ENCODE data around the gene IL10RB.
"Not testable (repeated sequence)": the region's sequence is repeated elsewhere in the genome, so short reads cannot be mapped to it uniquely, and the experiment has no call there.

The IL10RB gene

DNA sequence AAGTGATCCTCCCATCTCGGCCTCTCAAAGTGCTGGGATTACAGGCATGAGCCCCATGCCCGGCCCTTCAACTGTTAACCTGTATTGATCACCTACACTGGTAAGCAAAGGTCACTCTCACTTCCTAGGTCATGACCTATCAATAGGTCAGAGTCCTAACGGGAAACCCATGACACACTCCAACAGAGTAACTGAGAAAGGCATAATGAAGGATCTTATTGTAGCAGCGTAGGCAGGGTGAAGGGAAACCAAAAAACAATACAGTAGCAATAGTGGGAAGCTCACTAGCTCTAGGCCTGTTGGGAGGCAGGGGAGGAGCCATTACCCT is 39.1 kb downstream of the IL10RB start:
- no peak for DNase-seq

DNA sequence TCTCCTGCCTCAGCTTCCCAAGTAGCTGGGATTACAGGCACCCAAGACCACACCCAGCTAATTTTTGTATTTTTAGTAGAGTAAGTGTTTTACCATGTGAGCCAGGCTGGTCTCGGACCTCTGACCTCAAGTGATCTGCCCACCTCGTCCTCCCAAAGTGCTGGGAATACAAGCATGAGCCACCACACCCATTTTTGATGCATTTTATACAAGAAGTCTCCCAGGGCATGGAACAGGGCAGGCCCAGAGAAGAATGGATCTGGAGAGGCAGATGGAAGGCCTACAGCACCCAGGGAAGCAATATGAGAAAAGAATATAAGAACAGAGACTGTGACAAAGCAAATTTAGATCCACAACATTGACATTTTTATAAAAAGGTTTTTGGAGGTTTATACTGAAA is 39.8 kb downstream of the IL10RB start:
- DNase-seq, result no peak

DNA sequence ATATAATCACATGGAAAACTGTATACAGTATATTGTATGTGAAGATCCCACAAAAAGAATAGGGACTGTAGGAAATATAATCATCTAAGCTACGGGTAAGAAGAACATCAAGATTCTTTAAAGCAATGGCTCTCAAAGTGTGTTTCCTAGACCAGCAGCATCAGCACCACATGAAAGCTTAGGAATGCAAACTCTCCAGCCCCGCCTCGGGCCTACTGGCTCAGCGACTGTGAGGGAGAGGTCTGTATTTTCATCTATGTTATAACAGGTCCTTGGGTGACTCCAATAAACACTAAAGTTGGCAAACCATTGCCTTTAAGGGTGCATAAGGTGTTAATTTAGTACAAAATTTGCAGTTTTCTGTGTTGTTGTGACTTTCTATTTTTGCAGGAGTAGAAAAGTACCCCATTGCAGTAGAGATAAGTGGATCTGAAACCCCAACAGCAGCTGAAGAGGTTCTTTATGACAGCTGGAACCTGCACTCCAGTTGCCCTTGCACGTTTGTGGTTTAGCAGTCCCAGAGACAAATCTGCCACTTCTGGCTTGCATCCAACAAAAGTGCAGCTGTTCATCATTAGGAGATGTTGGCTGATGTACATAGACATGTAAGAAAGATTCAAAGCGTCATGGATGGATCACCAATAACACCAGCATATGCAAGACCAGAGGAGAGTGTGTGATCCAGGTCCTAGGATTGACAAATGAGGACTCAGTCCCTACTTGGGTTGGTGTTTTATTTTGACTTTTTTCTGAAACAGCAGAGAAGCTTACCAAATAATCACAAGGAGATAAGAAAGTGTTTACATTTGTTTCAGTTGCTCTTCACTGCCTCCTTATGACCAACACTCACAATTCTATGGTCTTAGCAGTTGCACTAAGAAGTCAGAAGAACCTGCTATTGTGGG is 42.7 kb downstream of the IL10RB start:
- no peak for DNase-seq

DNA sequence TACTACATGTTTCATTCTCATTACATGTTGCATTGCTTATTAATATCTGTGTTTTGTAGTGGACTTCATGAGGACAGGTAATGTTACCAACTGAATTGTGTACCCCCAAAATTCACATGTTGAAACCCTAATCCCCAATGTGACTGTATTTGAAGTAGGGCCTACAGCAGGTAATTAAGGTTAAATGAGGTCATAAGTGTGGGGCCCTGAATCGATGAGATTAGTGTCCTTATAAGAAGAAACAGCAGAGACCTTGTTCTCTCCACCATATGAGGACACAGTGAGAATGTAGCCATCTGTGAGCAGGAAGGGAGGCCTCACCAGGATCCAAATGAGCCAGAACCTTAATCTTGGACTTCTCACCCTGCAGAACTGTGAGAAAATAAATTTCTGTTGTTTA is 43.6 kb downstream of the IL10RB start:
- DNase-seq, result no peak

DNA sequence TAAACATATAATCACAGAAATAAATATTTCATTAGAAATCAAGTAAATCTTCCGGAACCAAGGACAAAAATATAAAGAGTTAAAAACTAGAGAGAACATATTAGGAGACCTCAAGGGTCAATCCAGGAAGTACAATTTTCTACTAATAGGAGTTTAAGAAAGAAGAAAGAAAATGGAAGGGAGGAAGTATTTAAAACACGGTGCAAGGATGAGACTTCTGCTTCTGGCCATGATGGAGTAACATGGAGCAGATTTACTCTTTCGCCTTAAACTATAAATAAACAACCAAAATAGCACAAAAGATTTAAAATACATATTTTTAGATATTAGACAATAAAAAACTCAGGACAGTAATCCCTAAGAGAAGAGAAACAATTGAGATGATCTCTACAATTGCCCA is 46.0 kb downstream of the IL10RB start:
- DNase-seq, result no peak

DNA sequence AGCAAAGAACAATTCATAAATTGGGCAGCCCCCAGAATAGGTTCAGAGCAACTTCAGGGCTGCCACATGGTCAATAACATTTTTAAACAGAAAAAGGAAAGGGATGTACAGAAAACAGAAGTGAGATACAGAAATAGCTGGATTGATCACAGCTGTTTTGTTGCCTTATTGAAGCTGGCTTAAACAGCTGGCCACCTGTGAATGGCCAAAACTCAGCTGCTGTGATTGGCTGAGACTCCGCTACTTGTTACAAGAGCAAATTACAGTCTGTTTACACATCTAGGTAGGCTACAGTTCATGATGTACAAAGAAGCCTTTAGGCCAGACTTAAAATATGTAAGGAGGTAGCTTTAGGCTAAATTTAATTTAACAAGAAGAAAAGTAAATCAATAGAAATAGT is 47.0 kb downstream of the IL10RB start:
- DNase-seq, result no peak

DNA sequence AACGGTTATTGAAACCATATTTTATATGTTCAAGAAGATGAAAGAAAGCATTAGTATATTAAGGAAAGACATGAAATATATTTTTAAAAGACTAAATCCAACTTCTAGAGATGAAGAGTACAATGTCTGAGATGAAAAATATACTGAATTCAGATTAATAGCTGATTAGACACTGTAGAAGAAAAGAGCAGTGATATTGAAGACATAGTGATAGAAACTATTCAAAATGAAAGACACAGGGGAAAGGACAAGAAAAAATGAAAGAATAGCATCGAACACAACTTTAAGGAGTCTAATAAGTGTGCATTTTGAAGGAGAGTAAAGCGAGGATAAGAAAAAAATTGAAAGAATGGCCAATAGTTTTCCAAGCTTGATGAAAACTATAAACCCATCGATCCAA is 47.4 kb downstream of the IL10RB start:
- no peak for DNase-seq

DNA sequence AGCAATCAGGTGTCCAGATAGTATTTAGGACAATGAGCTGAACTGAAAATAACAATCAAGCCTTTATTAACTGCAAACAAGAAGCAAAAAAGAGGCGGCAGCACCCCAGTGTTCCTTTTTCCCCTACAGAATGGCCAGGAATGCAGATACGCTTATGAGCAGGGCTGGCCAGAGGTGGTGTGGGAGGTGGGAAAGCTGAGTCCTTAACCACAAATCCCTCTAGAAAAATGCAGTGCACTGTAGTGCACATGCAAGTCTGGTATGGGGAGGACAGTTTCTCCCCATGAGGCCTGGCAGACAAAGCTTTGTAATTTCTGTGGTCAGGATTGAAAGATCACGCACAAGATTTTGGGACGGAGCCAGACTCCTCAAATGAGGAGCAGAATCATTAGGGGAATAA is 47.9 kb downstream of the IL10RB start:
- no peak for DNase-seq

DNA sequence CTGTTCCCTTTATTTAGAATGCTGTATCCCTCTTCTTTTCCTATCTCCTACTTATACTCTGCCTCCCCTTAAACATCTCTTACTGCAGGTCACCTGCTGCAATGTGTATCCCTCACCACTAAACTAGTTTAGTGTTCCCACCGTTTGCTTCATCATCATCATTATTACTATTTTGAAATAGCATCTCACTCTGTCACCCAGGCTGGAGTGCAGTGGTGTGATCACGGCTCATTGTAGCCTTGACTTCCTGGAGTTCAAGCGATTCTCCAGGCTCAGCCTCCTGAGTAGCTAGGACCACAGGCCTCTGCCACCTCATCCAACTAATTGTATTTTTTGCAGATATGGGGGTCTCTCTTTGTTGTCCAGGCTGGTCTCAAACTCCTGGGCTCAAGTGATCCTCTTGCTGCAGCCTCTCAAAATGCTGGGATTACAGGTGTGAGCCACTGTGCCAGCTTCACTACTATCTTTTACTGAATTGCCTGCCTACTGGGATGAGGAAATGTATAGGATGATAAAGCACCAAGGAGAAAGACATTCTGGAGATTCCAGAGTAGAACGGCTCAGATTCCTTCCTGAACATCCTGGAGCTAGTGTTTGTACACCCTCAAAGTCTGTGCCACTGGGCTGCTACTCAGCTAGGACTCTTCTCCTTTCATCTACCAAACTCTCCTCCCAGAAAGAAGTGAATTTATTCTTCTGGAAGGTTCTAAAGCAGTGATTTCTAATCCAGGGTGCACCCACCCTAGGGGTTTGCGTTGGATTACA is 50.0 kb downstream of the IL10RB start:
- no peak for DNase-seq

DNA sequence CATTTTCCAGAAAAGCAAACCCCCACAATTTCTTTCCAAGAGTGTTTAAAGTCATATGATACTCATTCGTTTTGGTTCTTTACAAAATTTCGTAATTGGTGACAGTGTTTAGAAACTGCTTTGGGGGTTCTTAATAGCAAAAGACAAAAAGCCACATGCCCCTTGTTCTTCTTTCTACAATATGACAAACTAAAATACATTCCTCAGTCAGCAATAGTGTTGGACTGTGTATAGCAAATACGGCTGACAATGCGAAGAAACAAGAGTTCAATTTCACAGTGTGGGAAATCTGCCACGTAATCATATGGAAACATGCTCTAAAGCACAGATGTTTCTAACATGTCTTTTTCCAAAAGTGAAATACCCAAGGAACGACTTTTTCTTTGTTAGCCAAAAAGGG is 51.0 kb downstream of the IL10RB start:
- DNase-seq, result no peak

DNA sequence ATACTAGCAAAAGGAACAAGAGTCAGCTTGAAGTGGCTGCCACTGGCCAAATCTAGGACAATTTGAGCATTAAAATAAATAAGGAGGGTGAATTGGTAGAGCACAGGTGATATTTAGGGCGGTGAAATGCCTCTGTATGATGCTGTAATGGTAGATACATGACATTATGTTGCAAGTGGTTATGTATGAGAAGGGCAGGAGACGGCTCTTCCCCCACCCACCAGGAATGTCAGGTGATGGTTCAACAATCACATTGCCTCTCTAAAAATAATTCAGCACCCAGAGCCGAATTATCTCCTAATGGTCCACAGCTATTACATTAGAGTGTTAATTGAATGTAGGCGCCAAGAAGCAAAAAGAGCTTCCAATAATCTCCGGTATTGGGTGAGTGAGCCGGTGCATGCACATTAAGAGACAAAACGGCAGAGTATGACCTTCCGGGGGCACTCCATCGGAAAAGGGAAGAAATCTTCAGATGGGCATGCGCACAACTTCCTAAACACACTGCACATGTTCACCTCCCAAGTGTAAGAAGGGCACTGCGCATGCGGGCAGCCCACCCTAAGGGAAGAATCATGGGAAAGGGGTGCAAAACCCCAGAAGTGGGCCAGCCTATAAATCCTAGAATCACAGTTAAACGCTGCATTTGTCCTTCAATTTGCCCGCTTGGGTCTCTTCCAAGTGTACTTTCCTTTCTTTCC is 51.8 kb downstream of the IL10RB start:
- no peak for DNase-seq

DNA sequence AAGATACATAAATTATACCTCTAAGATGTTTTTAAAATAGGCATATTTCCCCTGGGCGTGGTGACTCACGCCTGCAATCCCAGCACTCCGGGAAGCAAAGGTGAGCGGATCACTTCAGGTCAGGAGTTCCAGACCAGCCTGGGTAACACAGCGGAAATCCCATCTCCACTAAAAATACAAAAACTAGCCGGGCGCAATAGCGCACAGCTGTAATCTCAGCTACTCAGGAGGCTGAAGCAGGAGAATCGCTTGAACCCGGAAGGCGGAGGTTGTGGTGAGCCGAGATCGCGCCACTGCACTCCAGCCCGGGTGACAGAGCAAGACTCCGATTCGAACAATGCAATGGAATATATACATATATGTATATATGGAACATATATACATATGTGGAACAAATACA is 54.8 kb downstream of the IL10RB start:
- DNase-seq, result not testable (repeated sequence)

DNA sequence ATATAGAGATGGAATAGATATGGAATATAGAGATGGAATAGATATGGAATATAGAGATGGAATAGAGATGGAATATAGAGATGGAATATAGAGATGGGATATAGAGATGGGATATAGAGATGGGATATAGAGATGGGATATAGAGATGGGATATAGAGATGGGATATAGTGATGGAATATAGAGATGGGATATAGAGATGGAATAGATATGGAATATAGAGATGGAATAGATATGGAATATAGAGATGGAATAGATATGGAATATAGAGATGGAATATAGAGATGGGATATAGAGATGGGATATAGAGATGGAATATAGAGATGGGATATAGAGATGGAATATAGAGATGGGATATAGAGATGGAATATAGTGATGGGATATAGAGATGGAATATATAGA is 57.4 kb downstream of the IL10RB start:
- not testable (repeated sequence) for DNase-seq

DNA sequence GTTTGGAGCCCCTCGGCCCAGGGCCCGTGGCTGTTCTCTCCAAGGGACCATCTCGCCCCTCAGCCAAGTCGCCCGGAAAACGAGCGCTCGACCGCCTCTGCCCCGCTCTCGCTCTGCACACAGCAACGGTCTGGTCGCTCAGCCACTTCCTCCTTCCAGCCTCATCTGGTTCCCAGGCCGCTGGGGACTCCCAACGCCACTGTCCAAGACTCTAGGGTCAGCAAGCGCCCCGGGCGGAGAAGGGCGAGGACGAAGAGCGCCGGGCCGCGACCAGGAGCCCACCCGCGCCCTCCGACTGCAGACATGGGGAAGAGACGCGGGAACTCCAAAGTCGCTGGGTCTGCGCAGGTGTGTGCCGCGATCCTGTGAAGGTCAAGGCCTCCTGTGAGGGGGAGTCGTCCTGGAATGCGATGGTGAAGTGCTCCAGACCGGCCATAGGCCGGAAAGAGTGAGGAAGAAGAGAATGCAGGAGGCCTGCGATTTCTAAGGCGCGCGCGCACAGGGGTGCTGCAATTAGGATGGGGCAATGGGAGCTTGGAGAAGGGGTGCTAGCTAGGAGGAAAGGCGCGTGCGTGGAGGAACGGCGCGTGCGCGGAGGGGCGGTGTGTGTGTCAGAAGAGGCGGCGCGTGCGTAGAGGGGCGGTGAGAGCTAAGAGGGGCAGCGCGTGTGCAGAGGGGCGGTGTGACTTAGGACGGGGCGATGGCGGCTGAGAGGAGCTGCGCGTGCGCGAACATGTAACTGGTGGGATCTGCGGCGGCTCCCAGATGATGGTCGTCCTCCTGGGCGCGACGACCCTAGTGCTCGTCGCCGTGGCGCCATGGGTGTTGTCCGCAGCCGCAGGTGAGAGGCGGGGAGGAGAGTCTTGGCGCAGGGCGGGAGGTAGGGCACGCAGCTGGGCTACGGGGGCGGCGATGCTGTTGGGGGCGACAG is 58.4 kb downstream of the IL10RB start, which contains the start of gene IFNAR1:
Gene IFNAR1, plus strand, starts transcription at position 680 of the 931 bp plus-strand sequence. Its CDS starts 86 bp downstream, at position 766.
- DNase-seq, result peak; percentile 98

DNA sequence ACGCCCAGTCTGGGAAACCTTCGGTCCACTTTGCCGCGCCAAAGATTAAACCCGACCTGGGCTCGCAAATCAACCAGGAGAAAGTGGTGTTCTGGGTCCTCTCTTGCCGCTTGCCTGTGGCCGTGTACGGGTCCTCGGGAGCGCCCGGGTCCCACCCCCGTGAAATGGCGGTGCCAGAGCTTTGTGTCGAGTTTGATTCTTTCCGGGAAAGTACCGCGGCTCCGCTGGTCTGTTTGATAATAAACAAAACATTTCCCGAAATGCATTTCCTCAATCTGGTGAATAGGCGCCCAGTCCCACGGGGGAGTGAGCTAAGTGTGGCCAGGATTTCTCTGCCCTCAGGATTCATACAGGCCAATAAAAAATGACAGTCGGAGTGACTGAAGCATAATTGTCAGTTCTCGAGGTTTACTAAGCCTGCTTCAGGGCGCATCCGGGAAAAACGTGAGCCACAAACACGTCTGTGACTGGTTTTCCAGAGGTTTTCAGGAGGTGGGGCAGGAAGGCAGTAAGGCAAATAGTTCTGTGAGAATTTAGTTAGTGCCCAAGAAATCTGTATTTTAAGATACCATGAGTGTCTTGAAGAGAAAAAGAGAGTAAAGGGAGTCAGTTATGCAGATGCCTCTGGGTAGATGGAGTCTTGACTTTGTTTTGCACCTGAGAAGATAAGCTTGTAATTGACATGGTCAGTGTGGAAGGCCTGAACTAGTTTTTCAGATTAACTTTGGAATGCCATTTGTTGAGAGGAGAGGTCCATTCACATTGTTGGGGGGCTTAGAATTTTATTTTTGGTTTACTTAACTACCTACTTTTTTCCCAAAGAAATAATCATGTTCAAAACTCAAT is 59.3 kb downstream of the IL10RB start:
- peak; percentile 67 for DNase-seq

DNA sequence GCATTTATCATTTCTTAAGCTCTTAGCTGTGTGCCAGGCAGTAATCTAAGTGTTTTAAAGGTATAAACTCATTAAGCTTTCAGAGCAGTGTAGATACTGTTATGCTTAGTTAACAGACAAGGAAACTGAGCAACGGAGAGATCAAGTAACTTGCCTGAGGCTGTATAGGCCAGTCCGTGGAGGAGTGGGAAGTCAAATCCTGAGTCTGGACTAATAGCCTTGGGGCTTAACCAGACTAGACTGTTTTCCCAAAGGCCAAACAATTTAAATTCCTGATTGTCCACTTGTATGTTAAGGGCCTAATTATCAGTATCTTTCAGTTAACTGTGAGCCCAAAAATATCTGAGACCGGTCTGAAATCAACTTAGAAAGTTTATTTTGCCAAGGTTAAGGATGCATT is 61.2 kb downstream of the IL10RB start:
- DNase-seq, result no peak

DNA sequence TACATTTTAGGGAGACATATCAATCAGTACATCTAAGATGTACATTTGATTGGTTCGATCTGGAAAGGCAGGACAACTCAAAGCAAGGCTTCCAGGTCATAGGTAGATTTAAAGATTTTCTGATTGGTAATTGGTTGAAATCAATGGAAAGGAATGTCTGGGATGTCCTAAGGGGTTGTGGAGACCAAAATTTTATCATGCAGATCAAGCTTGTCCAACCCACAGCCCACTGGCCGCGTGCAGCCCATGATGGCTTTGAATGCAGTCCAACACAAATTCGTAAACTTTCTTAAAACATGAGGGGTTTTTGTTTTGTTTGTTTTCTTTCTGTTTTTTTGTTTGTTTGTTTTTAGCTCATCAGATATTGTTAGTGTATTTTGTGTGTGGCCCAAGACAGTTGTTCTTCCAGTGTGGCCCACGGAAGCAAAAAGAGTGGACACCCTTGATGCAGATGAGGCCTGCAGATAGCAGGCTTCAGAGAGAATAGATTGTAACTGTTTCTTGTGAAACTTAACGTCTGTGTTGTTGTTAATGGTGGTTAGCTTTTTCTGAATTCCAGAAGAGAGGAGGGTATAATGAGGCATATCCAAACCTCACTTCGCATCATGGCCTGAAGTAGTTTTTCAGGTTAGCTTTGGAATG is 61.7 kb downstream of the IL10RB start:
- DNase-seq, result no peak

DNA sequence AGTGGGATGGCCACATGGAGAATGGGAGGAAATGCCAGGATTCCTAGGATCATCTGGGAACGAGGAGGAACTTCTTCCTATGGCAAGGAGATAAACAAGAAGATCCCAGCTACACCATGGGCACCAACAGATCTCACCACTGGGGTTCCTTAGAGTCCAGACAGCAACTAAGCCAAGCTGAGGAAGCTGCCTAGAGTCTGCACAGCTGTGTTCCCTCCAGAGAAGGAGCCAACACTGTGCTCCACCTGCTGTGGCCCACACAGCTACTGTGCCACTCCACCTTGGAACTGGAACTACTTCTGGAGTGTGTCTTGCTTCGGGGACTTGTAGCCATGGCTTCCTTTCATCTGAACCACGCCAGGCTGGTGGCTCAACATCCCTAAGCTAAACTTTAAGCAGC is 64.6 kb downstream of the IL10RB start:
- no peak for DNase-seq

DNA sequence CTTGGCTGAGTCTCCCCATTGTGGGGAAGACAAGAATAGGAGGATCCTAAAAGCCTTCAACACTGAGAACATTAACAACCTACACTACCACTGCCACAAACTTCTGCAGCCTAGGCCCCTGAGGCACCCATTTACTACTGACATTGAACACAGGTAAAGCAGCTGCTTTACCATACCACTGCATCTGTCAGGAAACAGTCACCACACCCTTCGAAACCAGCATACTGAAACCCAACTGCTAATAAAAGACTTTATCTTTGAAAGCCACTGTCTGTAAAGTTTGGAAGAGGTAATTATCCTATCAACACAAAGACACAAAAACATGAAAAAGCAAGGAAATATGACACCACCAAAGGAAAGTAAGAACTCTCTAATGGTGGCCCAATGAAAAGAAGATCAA is 66.0 kb downstream of the IL10RB start:
- no peak for DNase-seq

DNA sequence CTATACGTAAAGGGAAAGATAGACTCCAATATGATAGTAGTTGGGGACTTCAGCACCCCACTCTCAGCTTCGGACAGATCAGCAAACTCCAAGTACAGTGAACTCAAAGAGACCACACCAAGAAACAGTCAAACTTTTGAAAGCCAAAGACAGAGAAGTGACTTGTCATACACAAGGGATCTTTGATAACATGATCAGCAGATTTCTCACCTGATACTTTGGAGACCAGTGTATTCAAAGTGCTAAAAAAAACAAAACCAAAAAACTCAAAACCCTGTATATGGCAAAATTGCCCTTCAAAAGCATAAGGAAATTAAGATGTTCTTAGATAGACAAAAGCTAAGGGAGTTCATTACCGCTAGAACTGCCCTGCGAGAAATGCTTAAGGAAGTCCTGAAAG is 68.0 kb downstream of the IL10RB start:
- DNase-seq, result no peak

DNA sequence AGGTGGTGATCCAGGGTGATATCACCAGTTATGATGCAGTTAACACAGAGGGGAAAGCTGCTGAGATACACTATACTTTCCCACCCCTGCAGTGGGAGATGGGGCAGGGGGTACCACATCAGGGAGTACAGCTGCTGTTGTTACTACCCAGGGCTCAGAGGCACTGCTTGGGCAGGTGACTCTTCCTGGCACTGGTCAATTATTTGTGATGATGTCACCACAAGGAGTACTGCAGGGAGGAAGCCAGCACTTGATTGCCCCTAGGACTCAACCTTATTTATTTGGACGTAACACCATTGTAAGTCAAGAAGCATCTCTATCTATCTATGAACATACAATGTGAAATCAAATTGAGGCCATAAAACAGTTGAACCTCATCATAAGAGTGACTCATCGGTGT is 68.7 kb downstream of the IL10RB start:
- no peak for DNase-seq
